HL-60 (cell line): ENCODE data around the gene GSTCD.
A peak's percentile ranks its signal among the peaks of the same experiment; 100 is the strongest.

ENCODE experiments used
- DNase-seq, 2 experiments: peaks; one replicate each; pipeline ENCODE4 v3.0.0-alpha.2; 2010 to 2020; ENCODE audit warnings: low read depth in 1 of 2, low spot score in 1 of 2
- H3K27ac ChIP-seq: fragments of 250-450 bp; sonication (Bioruptor Pico); replicated peaks from 2 replicates; pipeline ENCODE4 v1.5.1; 2020; ENCODE audit warnings: mild to moderate bottlenecking, moderate library complexity
- H3K27me3 ChIP-seq: fragments of 250-450 bp; sonication (Bioruptor Pico); 2 replicates; pipeline ENCODE4 v1.5.1; 2021; ENCODE audit warnings: mild to moderate bottlenecking, moderate library complexity; ENCODE audit not compliant: insufficient read depth, poor library complexity, severe bottlenecking
- H3K4me3 ChIP-seq: replicated peaks from 2 replicates; pipeline ENCODE4 v1.5.1; 2011; ENCODE audit warnings: mild to moderate bottlenecking, control low read depth, low read length; ENCODE audit not compliant: insufficient read depth
- GABPA ChIP-seq: IDR thresholded peaks from 2 replicates; pipeline ENCODE4 v1.6.1; 2012; ENCODE audit warnings: low read depth
- POLR2AphosphoS5 ChIP-seq: IDR thresholded peaks from 2 replicates; pipeline ENCODE4 v1.6.1; 2012; ENCODE audit warnings: low read depth
- REST ChIP-seq: IDR thresholded peaks from 2 replicates; pipeline ENCODE4 v1.6.1; 2012; ENCODE audit warnings: low read depth; ENCODE audit not compliant: insufficient replicate concordance
- SPI1 ChIP-seq: IDR thresholded peaks from 2 replicates; pipeline ENCODE4 v1.6.1; 2012; ENCODE audit warnings: low read depth, mild to moderate bottlenecking, borderline replicate concordance
- TF ChIP-seq, protein P1 (sequence below): IDR thresholded peaks from one replicate; pipeline ENCODE4 v1.5.1; 2011; ENCODE audit warnings: low read length, control low read depth, inconsistent platforms; ENCODE audit not compliant: insufficient read depth

The GSTCD gene

GRCh38 chr4:105714932-105715331 lies 6.3 kb downstream of the GSTCD start:
- Histone ChIP-seq H3K4me3 (no peak overlapping the region), H3K27me3 (no peaks in the 10 kb centered on the region), H3K27ac (peak overlapping the region; percentile 82)
- TF ChIP-seq SPI1 (no peak), GABPA (no peak), POLR2AphosphoS5 (no peak), REST (no peak)
- TF ChIP-seq, protein P1, sequence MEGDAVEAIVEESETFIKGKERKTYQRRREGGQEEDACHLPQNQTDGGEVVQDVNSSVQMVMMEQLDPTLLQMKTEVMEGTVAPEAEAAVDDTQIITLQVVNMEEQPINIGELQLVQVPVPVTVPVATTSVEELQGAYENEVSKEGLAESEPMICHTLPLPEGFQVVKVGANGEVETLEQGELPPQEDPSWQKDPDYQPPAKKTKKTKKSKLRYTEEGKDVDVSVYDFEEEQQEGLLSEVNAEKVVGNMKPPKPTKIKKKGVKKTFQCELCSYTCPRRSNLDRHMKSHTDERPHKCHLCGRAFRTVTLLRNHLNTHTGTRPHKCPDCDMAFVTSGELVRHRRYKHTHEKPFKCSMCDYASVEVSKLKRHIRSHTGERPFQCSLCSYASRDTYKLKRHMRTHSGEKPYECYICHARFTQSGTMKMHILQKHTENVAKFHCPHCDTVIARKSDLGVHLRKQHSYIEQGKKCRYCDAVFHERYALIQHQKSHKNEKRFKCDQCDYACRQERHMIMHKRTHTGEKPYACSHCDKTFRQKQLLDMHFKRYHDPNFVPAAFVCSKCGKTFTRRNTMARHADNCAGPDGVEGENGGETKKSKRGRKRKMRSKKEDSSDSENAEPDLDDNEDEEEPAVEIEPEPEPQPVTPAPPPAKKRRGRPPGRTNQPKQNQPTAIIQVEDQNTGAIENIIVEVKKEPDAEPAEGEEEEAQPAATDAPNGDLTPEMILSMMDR: no peak
- DNase-seq: peak in 1 of 2 experiments; percentile 14

- TF ChIP-seq REST (no peak), GABPA (no peak)
- TF ChIP-seq, protein P1: peak; percentile 17
- H3K27ac ChIP-seq: peak overlapping the region; percentile 82
- DNase-seq: no peak
- H3K4me3 ChIP-seq: peak overlapping the region; percentile 9; the same call in 1 of the 2 replicates
- H3K27me3 ChIP-seq: no peaks in the 10 kb centered on the region
These were observed 7.2 kb downstream of the GSTCD start for GRCh38 chr4:105715692-105716278.

- DNase-seq: no peak
- no peak overlapping the region for H3K27ac ChIP-seq
- TF ChIP-seq, protein P1: no peak
- no peak for TF ChIP-seq SPI1
- TF ChIP-seq POLR2AphosphoS5: no peak
- no peak for TF ChIP-seq REST
- no peak for TF ChIP-seq GABPA
- H3K4me3 ChIP-seq: no peak overlapping the region
- H3K27me3 ChIP-seq: no peaks in the 10 kb centered on the region
These were observed 10.6 kb downstream of the GSTCD start for GRCh38 chr4:105719204-105719603.
